GM12873 (cell line): Measurements from ENCODE around the gene ZFYVE9.

Experiments used
- CTCF ChIP-seq: IDR thresholded peaks from 2 replicates; pipeline ENCODE4 v1.5.1; 2012; ENCODE audit warnings: low read depth, mild to moderate bottlenecking, moderate library complexity, low read length, control low read depth; ENCODE audit not compliant: insufficient read depth; ENCODE audit errors: missing control alignments

The ZFYVE9 gene

GRCh38 chr1:52243221-52243987 is 101.5 kb downstream of the ZFYVE9 start:
- TF ChIP-seq CTCF: no peak

- no peak for TF ChIP-seq CTCF
Measured at GRCh38 chr1:52249831-52250230, 107.9 kb downstream of the ZFYVE9 start.

- TF ChIP-seq CTCF: no peak
Measured at GRCh38 chr1:52253421-52253820, 111.5 kb downstream of the ZFYVE9 start.

- no peak for TF ChIP-seq CTCF
Measured at GRCh38 chr1:52259886-52260285, 118.0 kb downstream of the ZFYVE9 start.

- TF ChIP-seq CTCF: no peak
Measured at GRCh38 chr1:52263153-52263910, 121.4 kb downstream of the ZFYVE9 start.

GRCh38 chr1:52264530-52265115 is 122.7 kb downstream of the ZFYVE9 start:
- TF ChIP-seq CTCF: no peak

- no peak for TF ChIP-seq CTCF
Measured at GRCh38 chr1:52266507-52266906, 124.6 kb downstream of the ZFYVE9 start.
